Ascending aorta (tissue), 2 donors: Measurements from ENCODE around the gene ANKRD29. TPM values are rescaled to one million over a fixed set of nuclear protein-coding genes. Genes with fewer than 3 reads are reported as not detected.
A peak's percentile ranks its signal among the peaks of the same experiment; 100 is the strongest.

Experiments
- DNase-seq, 2 donors: peaks; one replicate each; pipeline ENCODE4 v3.0.0-alpha.2; 2019; ENCODE audit warnings: low spot score in 2 of 2
- H3K27ac ChIP-seq, 2 donors: fragments of 200-600 bp; sonication (generic); one replicate each; pipeline ENCODE4 v1.5.1; 2016 to 2017; ENCODE audit warnings: mild to moderate bottlenecking in 1 of 2
- H3K27me3 ChIP-seq: fragments of 200-600 bp; sonication (generic); one replicate; pipeline ENCODE4 v1.5.1; 2017
- H3K36me3 ChIP-seq, 2 donors: fragments of 200-600 bp; sonication (generic); one replicate each; pipeline ENCODE4 v1.5.1; 2016
- H3K4me1 ChIP-seq, 2 donors: fragments of 200-600 bp; sonication (generic); one replicate each; pipeline ENCODE4 v1.5.1; 2016 to 2017; ENCODE audit warnings: mild to moderate bottlenecking in 1 of 2
- H3K4me3 ChIP-seq, 2 donors: fragments of 200-600 bp; sonication (generic); one replicate each; pipeline ENCODE4 v1.5.1; 2016 to 2017; ENCODE audit warnings: mild to moderate bottlenecking in 1 of 2
- H3K9me3 ChIP-seq, 2 donors: fragments of 200-600 bp; sonication (generic); one replicate each; pipeline ENCODE4 v1.5.1; 2016
- CTCF ChIP-seq, 3 experiments: fragments of 200-600 bp in 2 of 3; fragments of 450-650 bp in 1 of 3; sonication (generic) in 2 of 3; IDR thresholded peaks; one replicate each; pipeline ENCODE4 v1.5.1; 2016 to 2019; ENCODE audit warnings: antibody characterized with exemption in 3 of 3, mild to moderate bottlenecking in 1 of 3, moderate library complexity in 1 of 3
- intact Hi-C: fragments of 100-400 bp; cut with DNase I; formaldehyde crosslinking; loops from one replicate; pipeline ENCODE4 v1.15.1; 2023
- total RNA-seq: library from RNA; depleted of rRNA; stranded (reverse); fragments of >200 nt; gene quantifications from one replicate; pipeline ENCODE4 v1.1.0, GENCODE V29; 2016

Gene ANKRD29
- total RNA-seq, 1 donor from 2014 or later, result 118 TPM

GRCh38 chr18:23584019-23584983 is 78.4 kb downstream of the ANKRD29 start:
- H3K9me3 ChIP-seq, result no peaks in the 10 kb centered on the region
- peaks cover 10 to 29% of the 10 kb centered on the region in 2 donors for H3K4me1 ChIP-seq
- H3K36me3 ChIP-seq, result peaks cover 0 to 3% of the 10 kb centered on the region in 2 donors
- H3K4me3 ChIP-seq, result peak overlapping the region; percentile 84 to 87
- no peaks in the 10 kb centered on the region for H3K27me3 ChIP-seq
- no peak for TF ChIP-seq CTCF (IDR thresholded peaks at IDR 0.05)
- intact Hi-C loops, result loop anchor here (10.0 kb wide), 1 partner anchor 1770 kb away; the partner anchor contains the start of gene ZNF521
- DNase-seq, result no peak
- peak overlapping the region; percentile 98 to 100 for H3K27ac ChIP-seq

GRCh38 chr18:23583071-23583865 is 79.4 kb downstream of the ANKRD29 start:
- no peak overlapping the region for H3K27ac ChIP-seq
- no peak overlapping the region for H3K4me3 ChIP-seq
- peaks cover 10 to 29% of the 10 kb centered on the region in 2 donors for H3K4me1 ChIP-seq
- no peak for TF ChIP-seq CTCF (IDR thresholded peaks at IDR 0.05)
- no peak for DNase-seq
- peaks cover 0 to 3% of the 10 kb centered on the region in 2 donors for H3K36me3 ChIP-seq
- no peaks in the 10 kb centered on the region for H3K9me3 ChIP-seq
- H3K27me3 ChIP-seq, result no peaks in the 10 kb centered on the region
- intact Hi-C loops, result loop anchor here (10.0 kb wide), 1 partner anchor 1772 kb away; the partner anchor contains the start of gene ZNF521

- Histone ChIP-seq H3K9me3 (no peaks in the 10 kb centered on the region), H3K4me1 (peaks cover 7 to 29% of the 10 kb centered on the region in 2 donors), H3K4me3 (no peak overlapping the region), H3K27ac (no peak overlapping the region), H3K36me3 (peaks cover 0 to 9% of the 10 kb centered on the region in 2 donors), H3K27me3 (no peaks in the 10 kb centered on the region)
- TF ChIP-seq CTCF (IDR thresholded peaks at IDR 0.05), result no peak
- intact Hi-C loops, result loop anchor here (10.0 kb wide), 1 partner anchor 1774 kb away; the partner anchor contains the start of gene ZNF521
- no peak for DNase-seq
Measured at GRCh38 chr18:23580677-23581367, 81.9 kb downstream of the ANKRD29 start.

GRCh38 chr18:23578891-23579653 is 83.6 kb downstream of the ANKRD29 start:
- no peak overlapping the region for H3K4me3 ChIP-seq
- intact Hi-C loops, result no loop called here
- H3K27ac ChIP-seq, result no peak overlapping the region
- peaks cover 0 to 17% of the 10 kb centered on the region in 2 donors for H3K4me1 ChIP-seq
- no peaks in the 10 kb centered on the region for H3K27me3 ChIP-seq
- no peak for DNase-seq
- no peaks in the 10 kb centered on the region for H3K9me3 ChIP-seq
- TF ChIP-seq CTCF (IDR thresholded peaks at IDR 0.05), result no peak
- peaks cover 0 to 15% of the 10 kb centered on the region in 2 donors for H3K36me3 ChIP-seq
